ENCODE measurements around the gene COX5A.
A peak's percentile ranks its signal among the peaks of the same experiment; 100 is the strongest.
"Not testable (repeated sequence)": the region's sequence is repeated elsewhere in the genome, so short reads cannot be mapped to it uniquely, and the experiment has no call there.

Gene COX5A

GRCh38 chr15:74955017-74955416 lies 17.1 kb upstream of the COX5A start:
- DNase-seq, result no peak

GRCh38 chr15:74954515-74954914 lies 16.6 kb upstream of the COX5A start:
- no peak for DNase-seq

- no peak for DNase-seq
Measured at GRCh38 chr15:74951006-74951405, 13.1 kb upstream of the COX5A start.

GRCh38 chr15:74950078-74950908 lies 12.4 kb upstream of the COX5A start:
- DNase-seq, result peak; percentile 75 to 78

GRCh38 chr15:74937272-74937589 lies 642 bp downstream of the COX5A start:
- DNase-seq, result peak; percentile 15 to 33

- not testable (repeated sequence) for DNase-seq
Measured at GRCh38 chr15:74935193-74935592, 2.7 kb downstream of the COX5A start.

- no peak for DNase-seq
Measured at GRCh38 chr15:74933573-74933972, 4.3 kb downstream of the COX5A start.

- no peak for DNase-seq
Measured at GRCh38 chr15:74928771-74929198, 9.1 kb downstream of the COX5A start.

- DNase-seq, result no peak
Measured at GRCh38 chr15:74924525-74924924, 13.3 kb downstream of the COX5A start.

- no peak for DNase-seq
Measured at GRCh38 chr15:74920456-74920855, 17.4 kb downstream of the COX5A start.

- DNase-seq, result no peak
Measured at GRCh38 chr15:74917676-74918075, 20.2 kb downstream of the COX5A start.

- DNase-seq, result not testable (repeated sequence)
Measured at GRCh38 chr15:74913799-74914198, 24.1 kb downstream of the COX5A start.

GRCh38 chr15:74913041-74913440 lies 24.8 kb downstream of the COX5A start:
- DNase-seq, result no peak

GRCh38 chr15:74908635-74909034 lies 29.2 kb downstream of the COX5A start:
- DNase-seq, result no peak

GRCh38 chr15:74907163-74907870 lies 30.6 kb downstream of the COX5A start:
- no peak for DNase-seq

GRCh38 chr15:74906450-74907162 lies 31.3 kb downstream of the COX5A start, which contains the start of gene FAM219B:
Gene FAM219B (minus strand): TSS chr15:74906851. CDS start chr15:74906800, 51 bp downstream.
- DNase-seq, result peak; percentile 73 to 84

- DNase-seq, result peak in 1 of 2 experiments; percentile 30
Measured at GRCh38 chr15:74906067-74906449, 31.8 kb downstream of the COX5A start.

- DNase-seq, result no peak
Measured at GRCh38 chr15:74904190-74904805, 33.6 kb downstream of the COX5A start.

- no peak for DNase-seq
Measured at GRCh38 chr15:74903676-74904075, 34.2 kb downstream of the COX5A start.

GRCh38 chr15:74902295-74903075 lies 35.4 kb downstream of the COX5A start:
- peak in 1 of 2 experiments; percentile 19 for DNase-seq

GRCh38 chr15:74901612-74902063 lies 36.2 kb downstream of the COX5A start:
- peak; percentile 67 to 83 for DNase-seq

- no peak for DNase-seq
Measured at GRCh38 chr15:74897300-74897701, 40.6 kb downstream of the COX5A start.

All from Kasumi-1 (cell line).